ENCODE results near the gene ATIC.
"Not testable (repeated sequence)": the region's sequence is repeated elsewhere in the genome, so short reads cannot be mapped to it uniquely, and the experiment has no call there.

The ATIC gene

GRCh38 chr2:215315301-215315700 is 3.4 kb downstream of the ATIC start:
- no peak for DNase-seq (ENCODE audit: low read depth in 2 of 2)

- DNase-seq (ENCODE audit: low read depth in 2 of 2), result no peak
These were observed 4.5 kb downstream of the ATIC start for GRCh38 chr2:215316336-215316735.

- no peak for DNase-seq (ENCODE audit: low read depth in 2 of 2)
These were observed 7.6 kb downstream of the ATIC start for GRCh38 chr2:215319500-215319899.

GRCh38 chr2:215320102-215320501 is 8.2 kb downstream of the ATIC start:
- no peak for DNase-seq (ENCODE audit: low read depth in 2 of 2)

- DNase-seq (ENCODE audit: low read depth in 2 of 2), result no peak
These were observed 8.8 kb downstream of the ATIC start for GRCh38 chr2:215320679-215321078.

GRCh38 chr2:215324811-215325210 is 13.0 kb downstream of the ATIC start:
- no peak for DNase-seq (ENCODE audit: low read depth in 2 of 2)

- no peak for DNase-seq (ENCODE audit: low read depth in 2 of 2)
These were observed 16.2 kb downstream of the ATIC start for GRCh38 chr2:215328066-215328465.

- no peak for DNase-seq (ENCODE audit: low read depth in 2 of 2)
These were observed 21.2 kb downstream of the ATIC start for GRCh38 chr2:215332872-215333595.

GRCh38 chr2:215338883-215339679 is 27.2 kb downstream of the ATIC start:
- DNase-seq (ENCODE audit: low read depth in 2 of 2), result no peak

GRCh38 chr2:215347878-215348277 is 36.0 kb downstream of the ATIC start:
- DNase-seq (ENCODE audit: low read depth in 2 of 2), result no peak

GRCh38 chr2:215352602-215353001 is 40.7 kb downstream of the ATIC start:
- DNase-seq (ENCODE audit: low read depth in 2 of 2), result no peak

- no peak for DNase-seq (ENCODE audit: low read depth in 2 of 2)
These were observed 43.2 kb downstream of the ATIC start for GRCh38 chr2:215354771-215355695.

- DNase-seq (ENCODE audit: low read depth in 2 of 2), result no peak
These were observed 43.9 kb downstream of the ATIC start for GRCh38 chr2:215355801-215356200.

- DNase-seq (ENCODE audit: low read depth in 2 of 2), result no peak
These were observed 44.6 kb downstream of the ATIC start for GRCh38 chr2:215356334-215356947.

- DNase-seq (ENCODE audit: low read depth in 2 of 2), result peak; percentile 65 to 68
These were observed 45.1 kb downstream of the ATIC start for GRCh38 chr2:215356948-215357461.

- DNase-seq (ENCODE audit: low read depth in 2 of 2), result no peak
These were observed 45.8 kb downstream of the ATIC start for GRCh38 chr2:215357660-215358059.

- no peak for DNase-seq (ENCODE audit: low read depth in 2 of 2)
These were observed 46.5 kb downstream of the ATIC start for GRCh38 chr2:215358312-215358845.

GRCh38 chr2:215358891-215359575 is 47.2 kb downstream of the ATIC start:
- no peak for DNase-seq (ENCODE audit: low read depth in 2 of 2)

GRCh38 chr2:215359576-215359922 is 47.7 kb downstream of the ATIC start:
- DNase-seq (ENCODE audit: low read depth in 2 of 2), result no peak

- DNase-seq (ENCODE audit: low read depth in 2 of 2), result not testable (repeated sequence)
These were observed 48.2 kb downstream of the ATIC start for GRCh38 chr2:215360059-215360458.

GRCh38 chr2:215360596-215360995 is 48.7 kb downstream of the ATIC start:
- DNase-seq (ENCODE audit: low read depth in 2 of 2), result no peak
